ENCODE measurements around the gene DCAF5.
"Not testable (repeated sequence)": the region's sequence is repeated elsewhere in the genome, so short reads cannot be mapped to it uniquely, and the experiment has no call there.

The DCAF5 gene, protein sequence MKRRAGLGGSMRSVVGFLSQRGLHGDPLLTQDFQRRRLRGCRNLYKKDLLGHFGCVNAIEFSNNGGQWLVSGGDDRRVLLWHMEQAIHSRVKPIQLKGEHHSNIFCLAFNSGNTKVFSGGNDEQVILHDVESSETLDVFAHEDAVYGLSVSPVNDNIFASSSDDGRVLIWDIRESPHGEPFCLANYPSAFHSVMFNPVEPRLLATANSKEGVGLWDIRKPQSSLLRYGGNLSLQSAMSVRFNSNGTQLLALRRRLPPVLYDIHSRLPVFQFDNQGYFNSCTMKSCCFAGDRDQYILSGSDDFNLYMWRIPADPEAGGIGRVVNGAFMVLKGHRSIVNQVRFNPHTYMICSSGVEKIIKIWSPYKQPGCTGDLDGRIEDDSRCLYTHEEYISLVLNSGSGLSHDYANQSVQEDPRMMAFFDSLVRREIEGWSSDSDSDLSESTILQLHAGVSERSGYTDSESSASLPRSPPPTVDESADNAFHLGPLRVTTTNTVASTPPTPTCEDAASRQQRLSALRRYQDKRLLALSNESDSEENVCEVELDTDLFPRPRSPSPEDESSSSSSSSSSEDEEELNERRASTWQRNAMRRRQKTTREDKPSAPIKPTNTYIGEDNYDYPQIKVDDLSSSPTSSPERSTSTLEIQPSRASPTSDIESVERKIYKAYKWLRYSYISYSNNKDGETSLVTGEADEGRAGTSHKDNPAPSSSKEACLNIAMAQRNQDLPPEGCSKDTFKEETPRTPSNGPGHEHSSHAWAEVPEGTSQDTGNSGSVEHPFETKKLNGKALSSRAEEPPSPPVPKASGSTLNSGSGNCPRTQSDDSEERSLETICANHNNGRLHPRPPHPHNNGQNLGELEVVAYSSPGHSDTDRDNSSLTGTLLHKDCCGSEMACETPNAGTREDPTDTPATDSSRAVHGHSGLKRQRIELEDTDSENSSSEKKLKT

DNA sequence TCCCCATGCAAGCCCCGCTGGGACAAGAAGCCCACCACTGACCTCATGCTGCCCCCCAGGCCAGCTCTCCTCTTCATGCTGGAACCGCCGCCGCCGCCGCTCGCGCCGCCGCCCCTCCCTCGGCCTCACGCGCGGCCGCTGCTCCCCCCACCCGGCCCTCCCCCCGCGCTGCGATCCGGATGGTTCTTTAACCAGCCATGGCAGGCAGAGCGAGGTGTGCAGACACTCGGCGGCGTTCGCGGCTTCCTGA lies at the start of gene DCAF5:
DCAF5 (minus strand) TSS at position 218 of the 250 bp plus-strand sequence; CDS start at position 77, 141 bp downstream.
- no peak for DNase-seq

GRCh38 chr14:69199786-69200185 lies 46.9 kb upstream of the DCAF5 start:
- no peak for DNase-seq

- DNase-seq, result no peak
These were observed 40.8 kb upstream of the DCAF5 start for GRCh38 chr14:69193721-69194120.

- DNase-seq, result peak; percentile 83 to 86
These were observed 38.6 kb upstream of the DCAF5 start, which contains the start of gene EXD2 for GRCh38 chr14:69191340-69192111. EXD2 (plus strand) TSS chr14:69191498; CDS start chr14:69209471, 17,973 bp downstream.

DNA sequence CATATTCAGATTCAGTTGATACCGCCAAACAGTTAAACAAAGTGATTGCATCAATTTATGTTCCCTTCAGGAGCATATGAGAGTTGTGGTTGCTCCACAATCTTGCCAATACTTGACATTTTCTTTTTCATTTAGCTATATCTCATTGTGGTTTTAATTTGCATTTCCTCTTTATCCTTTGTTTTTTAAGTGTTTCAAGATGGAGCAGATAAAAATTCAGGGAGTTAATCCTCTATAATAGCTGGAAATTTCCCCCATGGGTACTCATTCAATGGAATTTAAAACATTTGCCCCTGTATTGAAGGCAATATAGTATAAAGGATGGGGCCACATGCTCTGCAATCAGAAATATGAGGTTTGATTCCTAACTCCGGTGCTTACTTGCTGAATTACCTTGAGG lies 37.3 kb upstream of the DCAF5 start:
- DNase-seq, result no peak

GRCh38 chr14:69183735-69184134 lies 30.8 kb upstream of the DCAF5 start:
- DNase-seq, result no peak

DNA sequence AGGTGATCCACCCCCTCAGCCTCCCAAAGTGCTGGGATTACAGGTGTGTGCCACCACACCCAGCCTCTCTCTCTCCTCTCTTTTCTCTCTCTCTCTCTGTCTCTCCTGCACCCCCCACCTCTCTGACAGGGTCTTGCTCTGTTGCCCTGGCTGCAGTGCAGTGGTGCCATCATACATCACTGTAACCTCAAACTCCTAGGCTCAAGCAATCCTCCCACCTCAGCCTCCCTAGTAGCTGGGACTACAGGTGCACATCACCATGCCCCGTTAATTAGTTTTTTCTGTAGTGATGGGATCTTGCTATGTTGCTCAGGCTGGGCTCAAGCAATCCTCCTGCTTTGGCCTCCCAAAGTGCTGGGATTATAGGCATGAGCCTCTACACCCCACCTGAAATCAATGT lies 29.7 kb upstream of the DCAF5 start:
- DNase-seq, result not testable (repeated sequence)

DNA sequence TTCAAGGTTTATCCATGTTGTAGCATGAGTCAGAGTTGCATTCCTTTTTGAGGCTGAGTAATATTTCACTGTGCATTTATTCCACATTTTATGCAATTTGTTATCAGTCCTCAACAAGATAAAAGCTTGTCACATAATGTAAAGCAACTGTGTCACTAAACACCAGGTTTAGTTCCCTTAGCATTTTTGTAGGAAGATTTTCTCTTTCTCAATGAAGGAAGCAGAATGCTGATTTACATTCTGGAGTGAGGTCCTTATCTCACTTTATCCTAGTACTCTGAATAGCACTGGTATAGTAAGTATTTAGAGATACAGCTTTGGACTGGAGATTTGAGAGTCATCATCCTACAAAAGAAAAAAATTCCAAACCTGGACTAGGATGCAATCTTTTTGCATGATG lies 28.6 kb upstream of the DCAF5 start:
- DNase-seq, result no peak

DNA sequence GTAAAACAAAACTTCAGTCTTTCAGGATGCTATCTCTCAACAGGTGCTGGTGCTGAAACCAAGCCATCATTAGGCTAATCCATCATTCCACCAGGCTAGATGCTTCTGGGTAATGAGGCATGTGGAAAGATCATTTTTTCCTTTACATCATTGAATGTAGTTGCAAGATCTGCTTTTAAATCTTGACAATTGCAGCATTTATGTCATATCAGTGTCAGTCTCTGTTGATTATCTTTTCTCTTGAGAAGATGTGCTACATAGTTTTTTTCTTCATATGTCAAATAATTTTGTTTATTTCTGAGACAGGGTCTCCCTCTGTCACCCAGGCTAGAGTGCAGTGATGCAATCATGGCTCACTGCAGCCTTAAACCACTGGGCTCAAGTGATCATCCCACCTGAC lies 22.2 kb upstream of the DCAF5 start:
- no peak for DNase-seq

- no peak for DNase-seq
These were observed 18.6 kb upstream of the DCAF5 start for GRCh38 chr14:69171569-69171968.

DNA sequence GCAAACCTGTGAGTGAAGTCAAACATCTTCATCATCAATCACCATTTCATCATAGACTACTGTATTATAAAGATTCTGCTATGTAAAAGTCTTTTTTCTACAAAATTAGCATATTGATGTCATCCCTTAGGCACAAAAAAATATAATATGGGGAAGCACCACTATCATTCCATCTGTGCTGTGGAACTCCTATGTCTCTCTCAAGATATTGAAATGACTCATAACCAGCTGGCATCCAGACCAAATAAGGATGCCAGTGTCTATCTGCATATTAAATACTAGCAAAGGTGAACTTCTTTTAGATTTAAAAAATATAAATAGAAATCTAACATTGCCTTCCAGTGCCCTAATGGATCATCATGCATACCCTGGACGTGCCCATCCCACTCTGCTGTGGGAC lies 17.9 kb upstream of the DCAF5 start:
- peak in 1 of 2 donors; percentile 33 for DNase-seq

DNA sequence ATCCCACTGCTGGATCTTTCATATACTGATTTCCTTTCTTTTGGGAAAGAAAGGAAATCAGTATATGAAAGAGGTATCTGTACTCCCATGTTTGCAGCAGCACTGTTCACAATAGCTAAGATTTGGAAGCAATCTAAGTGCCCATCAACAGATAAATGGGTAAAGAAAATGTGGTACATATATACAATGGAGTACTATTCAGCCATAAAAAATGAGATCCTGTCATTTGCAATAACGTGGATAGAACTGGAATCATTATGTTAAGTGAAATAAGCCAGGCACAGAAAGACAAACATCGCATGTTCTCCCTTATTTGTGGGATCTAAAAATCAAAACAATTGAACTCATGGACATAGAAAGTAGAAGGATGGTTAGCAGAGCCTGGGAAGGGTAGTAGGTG lies 12.9 kb upstream of the DCAF5 start:
- DNase-seq, result not testable (repeated sequence)

- DNase-seq, result no peak
These were observed 8.7 kb upstream of the DCAF5 start for GRCh38 chr14:69161590-69161989.

GRCh38 chr14:69156224-69156623 lies 3.3 kb upstream of the DCAF5 start:
- DNase-seq, result no peak

GRCh38 chr14:69154779-69155178 lies 1.9 kb upstream of the DCAF5 start:
- DNase-seq, result no peak

DNA sequence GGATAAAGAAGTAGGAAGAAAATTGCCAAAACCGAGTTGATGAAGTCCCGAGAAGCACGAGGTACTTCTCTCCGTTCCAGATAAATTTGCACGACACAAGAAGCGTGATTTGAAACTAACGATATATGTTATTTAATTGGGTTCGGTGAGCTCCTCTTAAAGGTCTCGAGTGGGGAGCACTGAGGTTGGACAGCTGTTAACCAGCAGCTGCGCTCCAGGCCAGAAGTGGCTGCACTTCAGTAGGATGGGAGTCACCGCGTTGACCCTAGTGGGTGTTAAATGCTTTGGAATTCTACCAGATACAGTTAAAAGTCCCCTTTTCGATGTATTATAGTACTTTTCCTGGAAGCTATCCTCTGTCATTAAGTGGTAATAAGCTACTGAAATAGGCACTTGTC lies 953 bp upstream of the DCAF5 start:
- peak in 1 of 2 donors; percentile 17 for DNase-seq

DNA sequence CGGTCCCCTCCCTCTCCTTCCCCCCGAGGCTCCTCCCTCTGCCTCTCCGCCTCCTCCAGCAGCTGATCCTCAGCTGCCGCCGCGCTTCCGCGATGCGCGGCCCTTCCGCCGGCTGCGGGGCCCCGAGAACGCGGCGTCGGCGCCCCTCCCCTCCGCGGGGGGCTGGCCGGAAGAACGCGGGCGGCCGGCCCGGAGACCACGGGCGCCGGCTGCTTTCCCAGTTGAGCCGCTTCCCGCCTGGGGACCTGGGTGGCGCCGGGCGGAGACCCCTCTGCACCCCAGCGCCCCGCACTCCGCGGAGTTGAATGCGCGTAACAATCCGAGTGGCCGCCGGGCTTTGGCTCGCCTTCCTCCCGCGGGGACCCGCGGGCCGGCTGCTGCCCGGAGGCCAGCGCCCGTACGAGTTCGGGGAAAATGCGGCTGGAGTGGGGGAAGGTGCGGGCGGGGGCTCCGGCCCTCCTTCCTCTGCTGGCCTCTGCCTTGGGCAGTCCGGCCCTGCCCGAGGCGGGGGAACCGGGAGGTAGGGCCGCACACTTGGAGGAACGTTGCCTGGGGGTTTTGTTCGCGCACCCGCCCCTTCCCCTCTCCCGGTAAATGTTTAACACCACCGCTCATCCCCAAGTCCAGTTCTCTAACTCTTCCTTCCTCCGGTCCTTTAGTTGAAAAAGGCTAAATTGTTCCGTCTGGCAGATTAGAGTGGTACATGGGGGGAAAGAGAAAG lies 393 bp upstream of the DCAF5 start:
- peak; percentile 71 to 83 for DNase-seq

- DNase-seq, result no peak
These were observed 578 bp downstream of the DCAF5 start for GRCh38 chr14:69152181-69152901.

DNA sequence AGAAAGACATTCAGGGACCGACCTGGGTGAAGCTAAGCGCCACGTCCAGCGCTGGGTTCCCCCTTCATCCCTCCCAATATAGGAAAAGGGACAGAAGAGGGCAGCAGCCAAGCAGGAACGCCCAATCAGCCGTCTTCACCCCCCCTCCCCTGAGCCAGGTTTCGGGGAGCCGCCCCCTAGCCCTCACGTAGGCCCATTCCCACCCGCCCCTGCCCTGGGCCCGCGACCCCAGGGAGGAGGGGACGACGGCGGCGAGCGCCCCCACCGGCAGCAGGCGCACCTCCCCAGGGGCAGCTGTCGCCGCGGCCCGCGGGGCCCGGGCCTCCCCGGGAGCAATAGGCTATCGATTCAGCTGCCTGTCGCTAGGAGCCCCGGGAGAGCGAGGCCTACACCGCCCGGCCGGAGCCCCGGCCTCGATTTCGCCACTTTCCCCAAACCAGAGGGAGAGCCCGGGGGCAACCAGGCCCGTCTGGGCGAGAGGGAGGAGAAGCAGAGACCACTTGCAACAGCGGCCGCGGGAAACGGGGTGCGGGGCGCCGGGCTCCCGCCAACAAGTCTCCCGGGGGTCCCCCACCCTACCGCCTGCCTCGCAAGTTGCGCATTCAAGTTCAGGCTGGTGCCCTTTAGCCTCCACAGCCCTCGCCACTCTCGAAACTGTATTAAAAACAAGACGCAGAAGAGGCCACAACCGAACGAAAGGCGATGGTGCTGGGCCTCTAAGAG lies 1.3 kb downstream of the DCAF5 start:
- peak; percentile 77 to 83 for DNase-seq

DNA sequence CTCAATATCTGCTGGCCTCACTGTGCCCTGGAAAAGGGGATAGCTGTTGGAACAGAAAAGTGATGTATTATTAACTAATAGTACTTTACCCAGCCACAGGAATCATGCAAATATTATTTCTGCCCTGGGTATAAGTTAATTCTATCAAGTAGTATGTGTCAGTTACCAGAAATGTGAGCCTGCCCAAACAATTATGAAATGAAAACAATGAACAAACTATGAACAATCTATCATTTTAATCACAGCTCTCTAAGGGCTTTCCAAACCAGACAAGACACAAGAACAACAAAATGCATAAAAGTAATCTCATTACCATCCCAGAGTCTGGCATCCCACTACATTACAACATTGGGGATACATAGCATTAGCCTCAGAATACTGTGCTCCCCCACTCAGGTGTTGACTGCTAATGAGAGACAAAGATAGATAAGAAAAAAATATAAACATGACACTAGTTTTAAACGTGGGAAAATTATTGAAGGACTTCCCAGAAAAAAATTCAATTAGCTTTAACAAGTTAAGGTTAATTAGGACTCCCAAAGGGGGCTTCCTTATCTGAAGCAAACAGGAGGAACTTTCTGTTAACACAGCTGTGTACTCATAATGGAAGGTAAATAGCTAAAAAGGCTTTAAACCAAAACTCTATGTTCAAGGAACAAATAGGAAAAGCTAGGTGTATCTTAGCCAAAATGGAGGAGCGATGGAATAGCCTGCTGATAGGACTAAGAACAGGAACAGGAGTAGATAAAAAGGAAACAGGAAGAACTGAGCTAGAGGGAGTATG lies 3.3 kb downstream of the DCAF5 start:
- DNase-seq, result no peak
